Subcutaneous abdominal adipose tissue (tissue), 5 donors: ENCODE measurements around the gene SESN1.

ENCODE experiments used
- H3K27ac ChIP-seq: one replicate; pipeline ENCODE4 v1.7.0; 2013; ENCODE audit warnings: low read depth, mild to moderate bottlenecking, inconsistent platforms, low read length, moderate library complexity
- H3K27me3 ChIP-seq, 5 donors: one replicate each; pipeline ENCODE4 v1.7.0; 2013; ENCODE audit warnings: low read length in 5 of 5, inconsistent platforms in 1 of 5; ENCODE audit not compliant: control insufficient read depth in 5 of 5, insufficient read depth in 4 of 5
- H3K36me3 ChIP-seq, 5 donors: one replicate each; pipeline ENCODE4 v1.7.0; 2013; ENCODE audit warnings: low read length in 5 of 5; ENCODE audit not compliant: control insufficient read depth in 5 of 5, insufficient read depth in 5 of 5
- H3K4me1 ChIP-seq, 5 donors: one replicate each; pipeline ENCODE4 v1.7.0; 2013; ENCODE audit warnings: low read length in 5 of 5, mild to moderate bottlenecking in 3 of 5, moderate library complexity in 1 of 5; ENCODE audit not compliant: control insufficient read depth in 5 of 5, insufficient read depth in 5 of 5
- H3K4me3 ChIP-seq, 5 donors: one replicate each; pipeline ENCODE4 v1.7.0; 2013; ENCODE audit warnings: low read length in 5 of 5, low read depth in 1 of 5
- H3K9ac ChIP-seq, 5 donors: one replicate each; pipeline ENCODE4 v1.7.0; 2013; ENCODE audit warnings: low read length in 5 of 5, mild to moderate bottlenecking in 4 of 5, moderate library complexity in 3 of 5
- H3K9me3 ChIP-seq, 5 donors: one replicate each; pipeline ENCODE4 v1.7.0; 2013; ENCODE audit warnings: low read length in 5 of 5; ENCODE audit not compliant: control insufficient read depth in 5 of 5
- donor health status: healthy.
- donor health status: healthy.
- donor health status: healthy.
- donor health status: healthy.
- donor health status: healthy.

The SESN1 gene

GRCh38 chr6:109071125-109071917 is 23.3 kb downstream of the SESN1 start:
- Histone ChIP-seq H3K4me3 (no peak overlapping the region), H3K4me1 (peaks cover 0 to 13% (median 9%) of the 10 kb centered on the region in 5 donors), H3K36me3 (no peaks in the 10 kb centered on the region), H3K27ac (no peak overlapping the region), H3K9ac (no peak overlapping the region), H3K9me3 (no peaks in the 10 kb centered on the region), H3K27me3 (no peaks in the 10 kb centered on the region)

GRCh38 chr6:109069746-109070145 is 24.9 kb downstream of the SESN1 start:
- Histone ChIP-seq H3K27ac (no peak overlapping the region), H3K4me3 (no peak overlapping the region), H3K36me3 (no peaks in the 10 kb centered on the region), H3K9me3 (no peaks in the 10 kb centered on the region), H3K4me1 (peaks cover 0 to 13% (median 11%) of the 10 kb centered on the region in 5 donors), H3K9ac (no peak overlapping the region), H3K27me3 (no peaks in the 10 kb centered on the region)

GRCh38 chr6:109062767-109063352 is 31.8 kb downstream of the SESN1 start:
- Histone ChIP-seq H3K4me1 (peaks cover 0 to 28% (median 27%) of the 10 kb centered on the region in 5 donors), H3K27ac (no peak overlapping the region), H3K4me3 (no peak overlapping the region), H3K9ac (no peak overlapping the region), H3K27me3 (no peaks in the 10 kb centered on the region), H3K9me3 (no peaks in the 10 kb centered on the region), H3K36me3 (no peaks in the 10 kb centered on the region)

GRCh38 chr6:109062216-109062615 is 32.4 kb downstream of the SESN1 start:
- H3K4me1 ChIP-seq = peaks cover 0 to 27% (median 23%) of the 10 kb centered on the region in 5 donors
- H3K36me3 ChIP-seq = no peaks in the 10 kb centered on the region
- no peak overlapping the region for H3K27ac ChIP-seq
- no peaks in the 10 kb centered on the region for H3K27me3 ChIP-seq
- H3K9me3 ChIP-seq = no peaks in the 10 kb centered on the region
- H3K4me3 ChIP-seq = no peak overlapping the region
- no peak overlapping the region for H3K9ac ChIP-seq

GRCh38 chr6:109060571-109060970 is 34.1 kb downstream of the SESN1 start:
- H3K27me3 ChIP-seq = no peaks in the 10 kb centered on the region
- peak overlapping the region; percentile 75 for H3K27ac ChIP-seq
- H3K9ac ChIP-seq = peak overlapping the region in 1 of 5 donors; percentile 32
- no peaks in the 10 kb centered on the region for H3K36me3 ChIP-seq
- no peak overlapping the region for H3K4me3 ChIP-seq
- no peaks in the 10 kb centered on the region for H3K9me3 ChIP-seq
- H3K4me1 ChIP-seq = peaks cover 0 to 34% (median 29%) of the 10 kb centered on the region in 5 donors

- Histone ChIP-seq H3K4me3 (peak overlapping the region in 2 of 5 donors; percentile 8 to 22), H3K27me3 (no peaks in the 10 kb centered on the region), H3K9ac (peak overlapping the region in 3 of 5 donors; percentile 6 to 38 (median 13)), H3K27ac (peak overlapping the region; percentile 75), H3K9me3 (no peaks in the 10 kb centered on the region), H3K4me1 (peaks cover 0 to 34% (median 29%) of the 10 kb centered on the region in 5 donors), H3K36me3 (no peaks in the 10 kb centered on the region)
Observed at GRCh38 chr6:109059571-109060021, 35.0 kb downstream of the SESN1 start.

- Histone ChIP-seq H3K9me3 (no peaks in the 10 kb centered on the region), H3K27ac (peak overlapping the region; percentile 75), H3K4me1 (peaks cover 0 to 34% (median 29%) of the 10 kb centered on the region in 5 donors), H3K27me3 (no peaks in the 10 kb centered on the region), H3K36me3 (no peaks in the 10 kb centered on the region), H3K9ac (peak overlapping the region in 2 of 5 donors; percentile 6 to 38), H3K4me3 (peak overlapping the region in 2 of 5 donors; percentile 8 to 22)
Observed at GRCh38 chr6:109059153-109059552, 35.5 kb downstream of the SESN1 start.

- Histone ChIP-seq H3K4me3 (no peak overlapping the region), H3K4me1 (peaks cover 0 to 34% (median 29%) of the 10 kb centered on the region in 5 donors), H3K9ac (no peak overlapping the region), H3K36me3 (no peaks in the 10 kb centered on the region), H3K27me3 (no peaks in the 10 kb centered on the region), H3K9me3 (no peaks in the 10 kb centered on the region), H3K27ac (peak overlapping the region; percentile 75)
Observed at GRCh38 chr6:109058620-109059019, 36.0 kb downstream of the SESN1 start.

- H3K36me3 ChIP-seq = no peaks in the 10 kb centered on the region
- H3K4me1 ChIP-seq = peaks cover 0 to 37% (median 29%) of the 10 kb centered on the region in 5 donors
- H3K9ac ChIP-seq = no peak overlapping the region
- H3K4me3 ChIP-seq = no peak overlapping the region
- H3K27me3 ChIP-seq = no peaks in the 10 kb centered on the region
- no peaks in the 10 kb centered on the region for H3K9me3 ChIP-seq
- no peak overlapping the region for H3K27ac ChIP-seq
Observed at GRCh38 chr6:109056661-109057060, 38.0 kb downstream of the SESN1 start.

- H3K27ac ChIP-seq = peak overlapping the region; percentile 14
- no peak overlapping the region for H3K4me3 ChIP-seq
- H3K36me3 ChIP-seq = no peaks in the 10 kb centered on the region
- peaks cover 0 to 37% (median 27%) of the 10 kb centered on the region in 5 donors for H3K4me1 ChIP-seq
- no peaks in the 10 kb centered on the region for H3K27me3 ChIP-seq
- H3K9ac ChIP-seq = no peak overlapping the region
- H3K9me3 ChIP-seq = no peaks in the 10 kb centered on the region
Observed at GRCh38 chr6:109055771-109056235, 38.8 kb downstream of the SESN1 start.
